GM12864 (cell line): ENCODE measurements around the gene PAEP.
"Not testable (repeated sequence)": the region's sequence is repeated elsewhere in the genome, so short reads cannot be mapped to it uniquely, and the experiment has no call there.

Source experiments
- DNase-seq: peaks from one replicate; pipeline ENCODE4 v3.0.0-alpha.2; 2011; ENCODE audit warnings: low read depth
- H3K4me3 ChIP-seq: 2 replicates; pipeline ENCODE4 v1.5.1; 2011; ENCODE audit warnings: mild to moderate bottlenecking, low read depth, low read length, control low read depth
- CTCF ChIP-seq: IDR thresholded peaks from 2 replicates; pipeline ENCODE4 v1.5.1; 2011; ENCODE audit warnings: low read depth, mild to moderate bottlenecking, moderate library complexity, low read length, control low read depth, inconsistent platforms; ENCODE audit errors: missing control alignments

The PAEP gene

GRCh38 chr9:135522931-135523330 lies 38.6 kb upstream of the PAEP start:
- DNase-seq: no peak
- TF ChIP-seq CTCF: no peak
- H3K4me3 ChIP-seq: no peak overlapping the region

GRCh38 chr9:135523521-135524129 lies 37.9 kb upstream of the PAEP start:
- H3K4me3 ChIP-seq: no peak overlapping the region
- TF ChIP-seq CTCF: no peak
- no peak for DNase-seq

- DNase-seq: no peak
- no peak for TF ChIP-seq CTCF
- no peak overlapping the region for H3K4me3 ChIP-seq
Observed at GRCh38 chr9:135524130-135524861, 37.3 kb upstream of the PAEP start.

GRCh38 chr9:135525241-135526088 lies 36.1 kb upstream of the PAEP start:
- TF ChIP-seq CTCF: no peak
- H3K4me3 ChIP-seq: no peak overlapping the region
- no peak for DNase-seq

GRCh38 chr9:135526089-135526729 lies 35.3 kb upstream of the PAEP start:
- TF ChIP-seq CTCF: no peak
- no peak overlapping the region for H3K4me3 ChIP-seq
- no peak for DNase-seq

- DNase-seq: no peak
- no peak for TF ChIP-seq CTCF
- no peak overlapping the region for H3K4me3 ChIP-seq
Observed at GRCh38 chr9:135526730-135527571, 34.6 kb upstream of the PAEP start.

- H3K4me3 ChIP-seq, DNase-seq: not testable (repeated sequence)
Observed at GRCh38 chr9:135528842-135529435, 32.6 kb upstream of the PAEP start.
